ENCODE measurements around the gene DNAJC2.
"Not testable (repeated sequence)": the region's sequence is repeated elsewhere in the genome, so short reads cannot be mapped to it uniquely, and the experiment has no call there.

DNAJC2 gene

GRCh38 chr7:103299660-103300059, 44.9 kb downstream of the DNAJC2 start:
- DNase-seq (ENCODE audit: low read depth, low spot score), result no peak
- no peak for TF ChIP-seq CTCF (IDR thresholded peaks at IDR 0.05; ENCODE audit: insufficient read depth, low read length, missing control alignments)
- POLR2A ChIA-PET, result no interaction called here
- H3K4me3 ChIP-seq (ENCODE audit: low read depth, low read length), result no peak overlapping the region
- CTCF ChIA-PET, result interaction anchor here (1.0 to 1.7 kb wide), 2 partner anchors 9 to 13 kb away, joined by 3 to 9 read pairs; no protein-coding TSS in a partner anchor

GRCh38 chr7:103297837-103298179, 46.8 kb downstream of the DNAJC2 start:
- POLR2A ChIA-PET, result interaction anchor here (0.7 kb wide), 1 partner anchor 53 kb away, joined by 3 read pairs; no protein-coding TSS in a partner anchor
- no peak for TF ChIP-seq CTCF (IDR thresholded peaks at IDR 0.05; ENCODE audit: insufficient read depth, low read length, missing control alignments)
- no peak for DNase-seq (ENCODE audit: low read depth, low spot score)
- CTCF ChIA-PET, result interaction anchor here (0.9 to 1.5 kb wide), 7 partner anchors 9 to 111 kb away, joined by 3 to 8 read pairs (median 4); partner anchors contain the start of gene PSMC2
- peak overlapping the region; percentile 79 for H3K4me3 ChIP-seq (ENCODE audit: low read depth, low read length)

- DNase-seq (ENCODE audit: low read depth, low spot score), result peak; percentile 29
- peak within 1 kb of the TSS; percentile 79 for H3K4me3 ChIP-seq (ENCODE audit: low read depth, low read length)
- ChIA-PET CTCF (interaction anchor here (0.8 to 1.5 kb wide), 13 partner anchors 9 to 116 kb away, joined by 3 to 8 read pairs (median 4); partner anchors contain the start of gene PSMC2), POLR2A (interaction anchor here (0.7 kb wide), 1 partner anchor 54 kb away, joined by 3 read pairs; no protein-coding TSS in a partner anchor)
- peak; percentile 99 for TF ChIP-seq CTCF (IDR thresholded peaks at IDR 0.05; ENCODE audit: insufficient read depth, low read length, missing control alignments)
Observed at GRCh38 chr7:103296901-103297836, 47.4 kb downstream of the DNAJC2 start, which contains the start of gene PMPCB. Gene PMPCB, plus strand, starts transcription at chr7:103297435. Its CDS starts 25 bp downstream, at chr7:103297460.

GRCh38 chr7:103293526-103293925, 51.0 kb downstream of the DNAJC2 start:
- ChIA-PET CTCF (no interaction called here), POLR2A (no interaction called here)
- H3K4me3 ChIP-seq (ENCODE audit: low read depth, low read length), result no peak overlapping the region
- DNase-seq (ENCODE audit: low read depth, low spot score), result no peak
- TF ChIP-seq CTCF (IDR thresholded peaks at IDR 0.05; ENCODE audit: insufficient read depth, low read length, missing control alignments), result no peak

- DNase-seq (ENCODE audit: low read depth, low spot score), result no peak
- POLR2A ChIA-PET, result no interaction called here
- H3K4me3 ChIP-seq (ENCODE audit: low read depth, low read length), result no peak overlapping the region
- CTCF ChIA-PET, result no interaction called here
- TF ChIP-seq CTCF (IDR thresholded peaks at IDR 0.05; ENCODE audit: insufficient read depth, low read length, missing control alignments), result no peak
Observed at GRCh38 chr7:103292122-103292521, 52.4 kb downstream of the DNAJC2 start.

GRCh38 chr7:103282802-103283427, 61.7 kb downstream of the DNAJC2 start:
- CTCF ChIA-PET; H3K4me3 ChIP-seq (ENCODE audit: low read depth, low read length); POLR2A ChIA-PET; DNase-seq (ENCODE audit: low read depth, low spot score): not testable (repeated sequence)

GRCh38 chr7:103280803-103281155, 63.8 kb downstream of the DNAJC2 start:
- DNase-seq (ENCODE audit: low read depth, low spot score); CTCF ChIA-PET; POLR2A ChIA-PET: not testable (repeated sequence)
- peak overlapping the region; percentile 64 for H3K4me3 ChIP-seq (ENCODE audit: low read depth, low read length)

- DNase-seq (ENCODE audit: low read depth, low spot score); POLR2A ChIA-PET; CTCF ChIA-PET: not testable (repeated sequence)
- peak overlapping the region; percentile 64 for H3K4me3 ChIP-seq (ENCODE audit: low read depth, low read length)
Observed at GRCh38 chr7:103279963-103280802, 64.4 kb downstream of the DNAJC2 start.

- H3K4me3 ChIP-seq (ENCODE audit: low read depth, low read length), result peak overlapping the region; percentile 64
- CTCF ChIA-PET; DNase-seq (ENCODE audit: low read depth, low spot score); POLR2A ChIA-PET: not testable (repeated sequence)
Observed at GRCh38 chr7:103279636-103279962, 65.0 kb downstream of the DNAJC2 start.

- H3K4me3 ChIP-seq (ENCODE audit: low read depth, low read length); CTCF ChIA-PET: not testable (repeated sequence)
Observed at GRCh38 chr7:103278195-103278594, 66.4 kb downstream of the DNAJC2 start.

More at GRCh38 chr7:103278195-103278594, 66.4 kb downstream of the DNAJC2 start:
- POLR2A ChIA-PET; DNase-seq (ENCODE audit: low read depth, low spot score): not testable (repeated sequence)

Measured in AG04449 (cell line).